Activated T-cell treated with anti-CD3 and anti-CD28 coated beads for 48 hours (primary cell): ENCODE results near the gene IL17RA.
A peak's percentile ranks its signal among the peaks of the same experiment; 100 is the strongest.

Source experiments
- DNase-seq: peaks from one replicate; pipeline ENCODE4 v3.0.0-alpha.2; 2020; ENCODE audit warnings: low read depth

Gene IL17RA

DNA sequence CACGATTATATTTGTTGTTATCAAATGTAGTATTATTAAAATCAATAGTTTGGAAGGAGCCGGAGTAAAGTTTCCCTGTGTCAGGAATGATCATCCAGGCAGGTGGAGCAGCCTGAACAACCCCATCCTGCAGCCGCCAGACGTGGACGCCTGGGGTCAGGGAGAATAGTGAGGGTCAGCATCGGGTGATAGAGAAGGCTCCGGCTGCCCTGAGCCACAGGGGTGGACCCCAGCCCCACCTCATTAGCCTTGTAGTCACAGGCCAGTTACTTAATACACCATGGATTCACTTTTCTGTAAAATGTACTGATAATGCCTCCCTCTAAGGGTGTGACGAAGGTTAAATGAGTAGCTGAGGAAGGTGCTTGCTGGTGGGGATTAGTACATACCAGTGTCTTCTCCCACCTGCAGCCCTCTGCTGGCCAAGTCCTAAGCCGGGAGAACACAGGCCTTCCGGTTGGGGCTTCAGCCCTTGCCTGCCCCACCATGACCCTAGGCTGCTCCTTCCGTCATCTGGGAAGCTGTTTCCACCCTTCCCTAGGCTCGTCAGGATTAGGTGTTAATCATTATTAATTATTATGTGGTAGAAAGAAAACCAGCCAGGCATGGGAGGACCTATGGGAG lies 21.5 kb downstream of the IL17RA start:
- DNase-seq: no peak

DNA sequence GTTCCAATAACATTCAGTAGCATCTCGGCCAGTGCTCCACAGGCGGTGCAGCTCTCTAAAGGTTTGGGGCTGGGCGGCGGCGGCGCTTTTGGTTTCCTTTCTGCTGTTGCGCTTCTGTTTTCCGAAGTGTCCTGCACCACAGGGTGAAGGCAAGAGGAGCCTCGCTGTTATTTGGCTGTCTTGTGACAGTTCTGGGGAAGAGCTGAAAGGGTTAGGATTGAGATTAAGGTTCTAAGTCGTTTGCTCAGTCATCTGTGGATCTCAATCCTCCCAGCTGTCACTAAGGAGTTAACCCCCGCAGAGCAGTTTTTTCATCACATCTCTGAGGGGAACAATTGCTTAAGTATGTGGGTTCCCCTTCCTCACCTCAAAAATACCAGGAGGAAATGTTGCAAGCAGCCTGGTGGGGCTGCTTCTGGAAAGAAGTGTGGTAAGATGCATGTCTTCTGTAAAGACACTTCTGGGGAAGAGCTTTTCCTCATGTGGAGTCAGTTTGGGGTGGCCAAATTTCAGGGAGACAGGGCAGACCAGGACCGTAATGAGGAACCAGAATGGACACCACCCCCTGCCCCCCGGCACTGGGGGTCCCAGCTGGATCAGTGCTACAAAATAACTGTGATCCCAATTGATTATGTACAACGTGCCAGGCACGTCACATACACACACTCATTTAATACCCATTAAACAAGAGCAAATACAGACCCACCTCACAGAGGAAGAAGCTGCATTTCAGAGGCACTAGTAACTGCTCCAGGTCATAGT lies 22.2 kb downstream of the IL17RA start:
- DNase-seq: no peak

DNA sequence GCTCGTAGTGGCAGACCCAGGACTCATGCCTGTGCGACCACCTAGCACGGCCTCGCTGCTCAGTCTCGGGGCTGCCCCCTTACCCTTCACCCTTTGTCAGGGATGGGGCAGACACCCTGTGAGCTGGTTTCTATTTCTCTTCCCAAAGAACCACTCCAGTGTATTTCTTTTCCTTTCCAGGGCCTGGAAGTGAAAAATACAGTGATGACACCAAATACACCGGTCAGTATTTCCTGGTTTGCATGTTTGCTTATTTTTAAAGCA lies 22.7 kb downstream of the IL17RA start:
- no peak for DNase-seq

DNA sequence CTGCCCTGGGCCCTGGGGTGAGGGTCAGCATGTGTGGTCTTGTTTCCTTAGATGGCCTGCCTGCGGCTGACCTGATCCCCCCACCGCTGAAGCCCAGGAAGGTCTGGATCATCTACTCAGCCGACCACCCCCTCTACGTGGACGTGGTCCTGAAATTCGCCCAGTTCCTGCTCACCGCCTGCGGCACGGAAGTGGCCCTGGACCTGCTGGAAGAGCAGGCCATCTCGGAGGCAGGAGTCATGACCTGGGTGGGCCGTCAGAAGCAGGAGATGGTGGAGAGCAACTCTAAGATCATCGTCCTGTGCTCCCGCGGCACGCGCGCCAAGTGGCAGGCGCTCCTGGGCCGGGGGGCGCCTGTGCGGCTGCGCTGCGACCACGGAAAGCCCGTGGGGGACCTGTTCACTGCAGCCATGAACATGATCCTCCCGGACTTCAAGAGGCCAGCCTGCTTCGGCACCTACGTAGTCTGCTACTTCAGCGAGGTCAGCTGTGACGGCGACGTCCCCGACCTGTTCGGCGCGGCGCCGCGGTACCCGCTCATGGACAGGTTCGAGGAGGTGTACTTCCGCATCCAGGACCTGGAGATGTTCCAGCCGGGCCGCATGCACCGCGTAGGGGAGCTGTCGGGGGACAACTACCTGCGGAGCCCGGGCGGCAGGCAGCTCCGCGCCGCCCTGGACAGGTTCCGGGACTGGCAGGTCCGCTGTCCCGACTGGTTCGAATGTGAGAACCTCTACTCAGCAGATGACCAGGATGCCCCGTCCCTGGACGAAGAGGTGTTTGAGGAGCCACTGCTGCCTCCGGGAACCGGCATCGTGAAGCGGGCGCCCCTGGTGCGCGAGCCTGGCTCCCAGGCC lies 23.7 kb downstream of the IL17RA start:
- no peak for DNase-seq

DNA sequence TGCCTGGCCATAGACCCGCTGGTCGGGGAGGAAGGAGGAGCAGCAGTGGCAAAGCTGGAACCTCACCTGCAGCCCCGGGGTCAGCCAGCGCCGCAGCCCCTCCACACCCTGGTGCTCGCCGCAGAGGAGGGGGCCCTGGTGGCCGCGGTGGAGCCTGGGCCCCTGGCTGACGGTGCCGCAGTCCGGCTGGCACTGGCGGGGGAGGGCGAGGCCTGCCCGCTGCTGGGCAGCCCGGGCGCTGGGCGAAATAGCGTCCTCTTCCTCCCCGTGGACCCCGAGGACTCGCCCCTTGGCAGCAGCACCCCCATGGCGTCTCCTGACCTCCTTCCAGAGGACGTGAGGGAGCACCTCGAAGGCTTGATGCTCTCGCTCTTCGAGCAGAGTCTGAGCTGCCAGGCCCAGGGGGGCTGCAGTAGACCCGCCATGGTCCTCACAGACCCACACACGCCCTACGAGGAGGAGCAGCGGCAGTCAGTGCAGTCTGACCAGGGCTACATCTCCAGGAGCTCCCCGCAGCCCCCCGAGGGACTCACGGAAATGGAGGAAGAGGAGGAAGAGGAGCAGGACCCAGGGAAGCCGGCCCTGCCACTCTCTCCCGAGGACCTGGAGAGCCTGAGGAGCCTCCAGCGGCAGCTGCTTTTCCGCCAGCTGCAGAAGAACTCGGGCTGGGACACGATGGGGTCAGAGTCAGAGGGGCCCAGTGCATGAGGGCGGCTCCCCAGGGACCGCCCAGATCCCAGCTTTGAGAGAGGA lies 24.5 kb downstream of the IL17RA start:
- DNase-seq: no peak

DNA sequence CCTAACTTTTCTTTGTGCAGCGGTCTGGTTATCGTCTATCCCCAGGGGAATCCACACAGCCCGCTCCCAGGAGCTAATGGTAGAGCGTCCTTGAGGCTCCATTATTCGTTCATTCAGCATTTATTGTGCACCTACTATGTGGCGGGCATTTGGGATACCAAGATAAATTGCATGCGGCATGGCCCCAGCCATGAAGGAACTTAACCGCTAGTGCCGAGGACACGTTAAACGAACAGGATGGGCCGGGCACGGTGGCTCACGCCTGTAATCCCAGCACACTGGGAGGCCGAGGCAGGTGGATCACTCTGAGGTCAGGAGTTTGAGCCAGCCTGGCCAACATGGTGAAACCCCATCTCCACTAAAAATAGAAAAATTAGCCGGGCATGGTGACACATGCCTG lies 25.2 kb downstream of the IL17RA start:
- no peak for DNase-seq

DNA sequence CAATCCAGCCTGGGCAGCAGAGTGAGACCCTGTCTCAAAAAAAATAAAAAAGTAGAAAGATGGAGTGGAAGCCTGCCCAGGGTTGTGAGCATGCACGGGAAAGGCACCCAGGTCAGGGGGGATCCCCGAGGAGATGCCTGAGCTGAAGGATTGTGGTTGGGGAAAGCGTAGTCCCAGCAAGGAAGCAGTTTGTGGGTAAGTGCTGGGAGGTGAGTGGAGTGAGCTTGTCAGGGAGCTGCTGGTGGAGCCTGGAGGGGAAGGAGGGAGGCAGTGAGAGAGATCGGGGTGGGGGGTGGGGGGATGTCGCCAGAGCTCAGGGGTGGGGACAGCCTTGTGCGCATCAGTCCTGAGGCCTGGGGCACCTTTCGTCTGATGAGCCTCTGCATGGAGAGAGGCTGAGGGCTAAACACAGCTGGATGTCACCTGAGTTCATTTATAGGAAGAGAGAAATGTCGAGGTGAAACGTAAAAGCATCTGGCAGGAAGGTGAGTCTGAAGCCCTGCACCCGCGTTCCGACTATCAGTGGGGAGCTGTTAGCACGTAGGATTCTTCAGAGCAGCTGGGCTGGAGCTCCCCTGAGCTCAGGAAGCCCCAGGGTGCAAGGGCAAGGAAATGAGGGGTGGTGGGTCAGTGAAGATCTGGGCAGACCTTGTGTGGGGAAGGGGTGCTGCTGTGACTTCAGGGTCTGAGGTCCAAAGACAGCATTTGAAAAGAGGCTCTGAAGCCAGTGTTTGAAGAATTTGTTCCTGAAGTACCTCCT lies 26.2 kb downstream of the IL17RA start:
- DNase-seq: no peak

DNA sequence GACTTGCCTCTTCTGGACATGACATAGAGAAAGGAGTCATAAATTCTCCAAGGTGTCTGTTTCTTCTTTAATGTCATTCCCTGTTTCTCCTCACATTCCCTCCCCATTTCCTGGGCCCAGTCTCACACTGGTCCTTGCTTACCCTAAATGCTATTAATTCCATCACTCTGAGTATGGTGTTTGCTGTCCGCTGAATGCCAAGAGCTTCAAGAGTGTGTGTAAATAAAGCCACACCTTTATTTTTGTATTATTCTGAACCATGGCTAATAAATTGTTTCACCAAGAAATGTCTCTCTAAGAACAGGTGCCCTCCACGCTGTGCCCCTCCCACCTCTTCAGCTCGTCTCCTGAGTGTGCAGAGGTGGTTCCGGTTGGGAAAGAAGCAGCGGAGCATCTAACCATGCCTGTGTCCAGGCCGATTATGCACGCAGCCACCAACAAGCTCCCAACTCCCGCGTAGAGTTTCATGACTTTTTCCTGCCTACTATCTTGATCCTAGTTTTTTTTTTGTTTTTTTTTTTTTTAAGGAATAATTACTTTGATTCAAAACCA lies 27.8 kb downstream of the IL17RA start:
- DNase-seq: no peak

DNA sequence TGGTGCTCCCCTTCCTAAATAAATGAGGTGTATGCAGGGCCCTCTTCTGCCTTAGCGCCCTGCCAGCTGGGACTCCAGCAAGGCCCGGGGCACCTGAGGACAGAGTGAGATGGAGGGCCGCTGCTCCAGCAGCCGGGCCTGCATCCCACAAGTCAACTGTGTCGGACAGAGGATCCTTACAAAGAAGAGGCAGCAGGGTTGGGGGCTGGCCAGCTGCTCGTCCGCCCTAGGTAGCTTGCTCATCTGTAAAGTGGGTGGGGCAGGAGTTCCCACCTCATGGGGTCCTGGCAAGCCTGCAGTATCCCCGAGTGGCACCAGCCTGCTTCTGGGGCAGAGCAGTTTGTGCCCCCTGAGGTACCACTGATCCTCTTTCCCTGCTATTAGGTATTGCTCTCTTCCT lies 28.8 kb downstream of the IL17RA start:
- no peak for DNase-seq

DNA sequence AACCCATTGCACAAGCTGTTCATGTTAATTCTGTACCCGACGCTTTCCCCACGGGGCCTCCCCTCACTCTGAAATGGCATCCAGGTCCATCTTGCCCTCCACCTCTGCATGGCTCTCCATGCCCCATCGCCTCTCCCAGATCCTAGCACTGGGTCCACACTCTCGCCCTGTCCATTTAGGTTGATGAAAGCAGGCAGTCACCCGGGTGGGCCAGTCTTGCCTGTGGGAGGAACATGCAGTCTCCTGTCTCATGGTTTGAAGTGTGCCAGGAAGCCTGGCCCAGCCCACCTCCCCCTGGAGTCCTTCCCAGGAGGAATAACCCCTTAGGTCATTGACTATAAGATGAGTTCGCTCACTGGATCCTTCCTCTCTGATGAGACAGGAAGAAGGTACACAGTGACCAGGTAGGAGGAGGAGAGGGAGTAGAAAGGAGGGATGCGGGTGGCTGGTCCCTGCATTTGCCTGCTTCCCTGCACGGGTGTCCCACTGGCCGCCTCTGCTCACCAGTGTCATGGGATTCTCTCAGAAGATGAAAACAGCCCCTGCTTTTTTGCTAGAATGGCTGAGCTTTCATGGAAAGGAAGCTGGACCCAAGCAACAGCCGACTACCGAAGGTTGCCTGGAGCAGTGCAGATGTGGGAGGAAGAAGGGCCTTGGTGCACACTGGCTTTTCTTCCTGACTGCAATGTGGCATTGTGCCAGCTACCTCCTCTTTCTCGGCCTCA lies 29.5 kb downstream of the IL17RA start:
- DNase-seq: no peak

DNA sequence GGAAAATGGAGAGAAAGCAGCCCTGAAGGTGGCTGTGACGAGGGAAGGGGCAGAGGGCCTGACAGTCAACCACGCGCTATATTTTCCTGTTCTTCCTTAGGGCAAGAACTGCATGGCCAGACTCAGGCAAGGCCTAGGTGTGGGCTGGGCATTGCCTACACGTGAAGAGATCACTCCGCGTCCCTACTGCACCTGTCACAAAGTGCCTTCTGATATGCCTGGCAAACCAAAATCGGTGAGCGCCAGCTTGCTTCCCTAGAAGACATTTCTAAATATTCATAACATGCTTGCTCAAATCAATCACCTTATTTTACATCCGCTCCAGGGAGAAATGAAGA lies 30.1 kb downstream of the IL17RA start:
- DNase-seq: no peak

DNA sequence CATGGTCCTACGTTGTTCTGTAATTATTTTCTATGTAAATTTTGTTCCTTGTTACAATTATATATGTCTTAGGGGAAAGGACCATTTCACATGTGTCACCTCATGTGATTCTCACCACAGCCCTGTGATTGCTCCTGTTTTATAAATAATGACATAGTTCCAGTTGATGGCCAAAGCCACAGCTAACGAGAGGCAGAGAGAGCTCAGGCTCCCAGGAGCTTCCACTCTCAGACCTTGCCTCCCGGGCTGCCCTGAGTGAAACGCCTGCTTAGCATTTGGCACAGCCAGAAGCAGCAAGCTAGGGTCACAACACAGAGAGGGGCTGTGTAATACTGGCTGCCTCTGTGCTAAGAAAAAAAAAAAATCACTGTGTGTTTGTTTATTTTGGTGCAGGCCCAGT lies 30.4 kb downstream of the IL17RA start:
- DNase-seq: no peak

DNA sequence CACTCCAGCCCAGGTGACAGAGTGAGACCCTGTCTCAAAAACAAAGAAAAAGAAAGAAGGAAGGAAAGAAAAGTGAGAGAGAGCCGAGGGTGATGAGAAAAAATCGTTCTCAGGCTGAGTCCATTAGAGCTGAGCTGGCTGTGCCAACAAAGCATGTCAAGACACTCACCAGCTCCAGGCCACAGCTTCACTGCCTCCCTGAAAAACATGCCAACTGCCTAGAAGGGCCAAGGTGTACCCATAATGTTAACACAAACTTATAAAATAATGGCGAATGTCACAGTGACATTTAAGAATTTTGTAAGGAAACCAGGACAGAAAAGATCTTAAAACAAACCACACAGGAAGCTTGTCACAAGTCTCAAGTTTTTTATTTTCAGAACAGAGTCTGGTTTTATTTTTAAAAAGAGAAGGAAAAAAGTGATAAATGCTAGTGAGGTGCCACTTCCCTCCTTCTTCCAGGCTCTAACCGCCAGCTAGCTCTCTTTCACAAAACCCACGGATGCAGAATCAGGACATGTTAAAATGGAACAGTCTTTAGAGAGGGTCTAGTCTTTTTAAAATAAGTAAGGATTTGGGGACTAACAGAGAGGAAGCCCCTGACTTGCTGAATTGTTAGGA lies 31.3 kb downstream of the IL17RA start:
- no peak for DNase-seq

DNA sequence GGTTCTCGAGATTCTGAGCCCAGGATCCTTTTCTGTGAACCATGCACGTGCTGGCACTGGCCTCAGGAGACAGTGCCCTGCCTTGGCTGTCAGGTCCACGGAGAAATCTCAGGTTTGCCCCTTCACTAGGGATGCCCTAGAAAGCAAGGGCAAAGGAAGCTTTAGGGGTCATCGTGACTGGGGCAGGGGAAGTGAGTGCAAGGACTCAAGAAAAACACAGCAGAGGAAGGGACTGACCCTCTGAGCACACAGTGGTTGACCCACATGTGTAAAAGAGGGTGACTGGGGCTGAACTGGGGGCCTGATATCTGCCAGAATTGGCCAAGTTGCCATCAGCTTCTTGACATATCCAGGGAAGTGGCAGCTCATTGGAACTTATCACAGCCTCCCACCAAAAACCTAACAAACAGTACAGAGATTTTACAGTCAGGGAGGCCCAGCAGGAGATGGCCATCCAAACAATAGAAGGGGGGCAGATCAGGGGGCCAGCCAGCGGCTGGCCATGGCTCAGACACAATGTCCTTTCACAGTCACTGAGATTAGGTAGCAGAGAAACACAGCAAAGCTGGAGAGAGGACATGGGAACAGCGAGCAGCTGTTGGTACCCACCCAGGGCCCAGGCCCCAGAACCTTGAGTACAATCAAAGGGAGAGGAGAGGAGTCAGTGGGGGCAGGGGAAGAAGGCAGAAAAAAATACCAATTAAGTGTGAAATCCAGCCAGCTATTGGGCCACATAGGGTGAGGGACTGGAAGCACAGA lies 32.0 kb downstream of the IL17RA start:
- DNase-seq: no peak

DNA sequence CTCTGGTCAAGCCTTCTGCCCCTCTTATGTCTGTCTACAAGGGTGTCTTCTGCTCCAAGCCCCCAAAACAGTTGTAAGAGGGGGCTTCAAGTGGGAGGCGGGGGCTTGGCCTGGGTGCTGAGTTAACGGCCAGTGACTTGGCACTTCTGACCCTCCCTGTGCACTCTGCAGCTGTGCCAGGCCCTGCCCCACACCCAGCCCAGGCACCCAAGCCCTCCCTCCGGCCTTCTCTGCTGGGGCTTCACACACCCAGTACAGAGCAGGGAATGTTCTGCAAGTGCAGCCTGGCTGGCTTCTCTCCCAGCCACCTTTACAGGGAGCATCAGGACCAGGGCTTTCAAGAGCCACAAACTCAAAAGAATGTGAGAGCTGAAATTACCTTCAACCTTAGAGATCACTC lies 32.6 kb downstream of the IL17RA start:
- DNase-seq: no peak

DNA sequence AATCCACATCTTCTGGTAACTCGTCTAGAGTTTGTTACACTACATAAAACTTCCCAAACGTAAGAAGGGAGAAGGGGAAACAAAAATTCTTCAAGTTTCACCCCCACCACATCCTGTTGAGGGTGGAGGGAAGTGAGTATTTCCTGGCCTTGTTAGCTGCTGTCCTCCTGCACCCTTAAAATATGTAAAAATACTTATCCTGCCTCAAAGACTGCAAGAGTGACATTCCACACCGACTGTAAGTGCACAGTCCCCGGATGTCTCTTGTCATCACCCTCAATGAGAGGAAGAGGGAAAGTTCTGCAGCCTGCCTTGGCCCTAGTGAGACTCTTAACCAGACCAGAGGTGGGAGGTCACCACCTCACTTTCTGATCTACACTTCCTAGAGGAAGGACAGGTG lies 33.1 kb downstream of the IL17RA start:
- DNase-seq: no peak

DNA sequence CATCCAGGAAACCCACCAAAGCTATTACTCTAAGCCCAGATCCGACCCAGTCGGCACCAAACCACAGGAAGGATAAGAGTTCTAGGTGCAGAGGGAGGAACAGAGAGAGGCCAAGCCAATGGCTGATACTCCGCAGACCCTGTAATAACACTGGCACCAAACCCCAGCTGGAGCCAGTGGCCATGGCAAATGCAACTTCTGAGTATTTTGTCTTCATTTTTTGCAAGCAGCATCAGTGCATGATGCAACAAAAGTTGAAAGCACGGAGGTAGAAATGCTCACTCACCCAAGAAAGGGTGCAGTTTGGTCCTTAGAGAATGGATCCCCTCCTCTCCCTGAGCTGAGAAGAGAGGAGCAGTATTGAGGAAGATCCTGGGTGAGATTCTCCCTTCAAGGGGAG lies 33.5 kb downstream of the IL17RA start:
- no peak for DNase-seq

DNA sequence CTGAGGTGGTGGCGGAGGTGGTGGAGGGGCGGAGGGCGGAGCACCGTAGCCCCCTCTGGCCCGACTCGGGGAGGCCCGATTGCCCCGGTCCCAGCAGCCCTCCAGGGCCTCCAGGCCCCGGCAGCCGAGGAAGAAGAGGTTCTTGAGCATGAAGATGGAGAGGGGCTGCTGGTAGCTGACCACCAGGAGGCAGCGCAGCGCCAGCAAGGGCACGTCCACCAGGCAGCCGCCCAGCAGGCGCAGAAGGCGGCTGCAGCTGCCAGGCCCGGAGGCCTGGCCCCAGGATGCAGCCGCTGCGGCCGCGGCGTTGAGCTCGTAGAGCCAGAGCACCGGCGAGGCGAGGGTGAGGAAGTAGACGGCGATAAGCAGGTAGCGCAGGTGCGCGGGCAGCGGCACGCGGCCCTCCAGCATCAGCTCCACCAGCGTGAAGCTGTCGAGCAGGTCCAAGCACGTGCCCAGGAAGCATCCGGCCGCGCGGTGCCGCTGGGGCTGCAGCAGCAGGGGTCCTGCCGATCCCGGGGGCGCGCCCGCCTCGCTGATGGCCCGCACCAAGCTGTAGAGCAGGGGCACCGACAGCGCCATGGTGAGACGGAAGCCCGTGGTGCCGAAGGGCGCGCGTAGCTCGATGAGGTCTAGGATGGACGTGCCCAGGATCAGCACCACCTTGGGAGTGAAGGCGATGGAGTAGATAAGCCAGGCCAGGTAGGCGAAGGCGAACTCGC lies 34.8 kb downstream of the IL17RA start:
- DNase-seq: no peak

DNA sequence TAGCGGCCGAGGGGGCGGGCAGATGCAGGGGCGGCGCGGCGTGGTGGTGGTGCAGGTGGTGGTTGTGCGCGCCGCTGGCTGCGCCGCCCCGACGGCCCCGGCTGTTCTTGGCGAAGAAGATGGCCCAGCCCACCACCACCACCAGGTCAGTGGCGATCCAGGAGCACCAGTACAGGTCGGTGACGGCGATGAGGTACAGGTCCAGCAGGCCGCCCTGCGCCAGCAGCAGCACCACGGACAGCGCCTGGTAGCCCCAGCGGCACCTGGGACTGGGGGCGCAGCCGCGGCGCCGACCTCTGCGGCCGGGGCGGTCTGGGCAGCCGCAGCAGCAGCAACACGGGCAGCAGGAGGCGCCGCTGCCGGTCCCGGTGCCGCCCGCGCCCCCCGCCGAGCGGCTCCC lies 35.5 kb downstream of the IL17RA start:
- DNase-seq: peak; percentile 44
